IMR-90 (cell line): ENCODE data around the gene FIGLA.

Experiments used
- CTCF ChIP-seq: conservative IDR thresholded peaks from 2 replicates; pipeline ENCODE4 v1.5.1; 2012; ENCODE audit warnings: mild to moderate bottlenecking, low read depth, low read length, improper control_type of control experiment
- RCOR1 ChIP-seq: IDR thresholded peaks from 2 replicates; pipeline ENCODE4 v1.6.1; 2012; ENCODE audit warnings: mild to moderate bottlenecking, low read length, improper control_type of control experiment; ENCODE audit not compliant: insufficient replicate concordance

- TF ChIP-seq CTCF (no peak), RCOR1 (no peak)
Measured at GRCh38 chr2:70733646-70734180, 56.7 kb downstream of the FIGLA start.
